ENCODE measurements around the gene EPHA7.

- TF ChIP-seq POLR2A (IDR thresholded peaks at IDR 0.05; ENCODE audit: low read depth, low read length) (no peak), POLR2AphosphoS5 (IDR thresholded peaks at IDR 0.05; ENCODE audit: low read depth, low read length) (no peak), TAF1 (IDR thresholded peaks at IDR 0.05; ENCODE audit: low read depth, low read length) (no peak)
Measured at GRCh38 chr6:93266116-93266817, 153.1 kb downstream of the EPHA7 start.

Measured in GM12891 (cell line).